GM12872 (cell line): Measurements from ENCODE around the gene ARHGEF7.

Experiments used
- CTCF ChIP-seq: IDR thresholded peaks from 3 replicates; pipeline ENCODE4 v1.5.1; 2011; ENCODE audit warnings: low read depth, mild to moderate bottlenecking, low read length, moderate library complexity; ENCODE audit not compliant: insufficient read depth

The ARHGEF7 gene

GRCh38 chr13:111129465-111130115, 14.5 kb downstream of the ARHGEF7 start:
- no peak for TF ChIP-seq CTCF

DNA sequence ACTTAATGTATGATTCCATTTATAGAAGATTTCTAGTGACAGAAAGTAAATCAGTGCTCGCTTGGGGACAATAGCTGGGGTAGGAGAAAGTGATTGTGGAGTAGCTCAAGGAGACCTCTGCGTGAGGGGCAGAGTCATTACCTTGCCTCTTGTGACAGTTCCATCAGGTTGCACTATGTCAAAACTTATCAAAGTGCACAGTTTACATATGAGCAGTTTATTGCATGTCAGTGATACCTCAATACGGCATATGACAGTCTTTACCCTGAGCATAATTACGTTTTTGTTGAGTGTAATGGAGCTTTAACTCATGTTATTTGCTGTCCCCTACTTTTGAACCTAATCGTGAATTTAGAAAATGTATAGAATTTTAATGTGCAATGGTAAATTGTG, 15.0 kb downstream of the ARHGEF7 start:
- TF ChIP-seq CTCF = no peak

- TF ChIP-seq CTCF = no peak
Measured at GRCh38 chr13:111131048-111131447, 15.9 kb downstream of the ARHGEF7 start.

DNA sequence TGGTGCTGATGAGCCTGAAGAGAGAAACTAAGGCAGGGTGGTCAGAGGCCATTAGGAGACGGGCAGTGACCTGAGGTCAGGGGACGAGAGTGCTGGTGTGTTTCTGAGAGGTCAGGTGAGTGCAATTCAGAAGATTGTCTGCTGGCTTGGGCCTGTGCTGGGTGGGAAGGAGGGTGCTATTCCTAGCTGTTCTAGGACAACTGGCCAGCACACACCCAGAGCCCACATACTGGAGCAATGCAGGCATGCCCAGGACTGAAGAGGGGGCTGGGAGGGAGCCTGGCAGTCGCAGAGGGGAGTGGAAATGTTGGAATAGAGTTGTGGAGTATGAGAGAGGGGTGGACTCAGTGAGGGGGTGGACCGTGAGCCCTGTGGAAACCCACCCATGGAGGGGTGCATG, 16.5 kb downstream of the ARHGEF7 start:
- TF ChIP-seq CTCF = no peak

GRCh38 chr13:111132948-111133347, 17.8 kb downstream of the ARHGEF7 start:
- TF ChIP-seq CTCF = no peak

- no peak for TF ChIP-seq CTCF
Measured at GRCh38 chr13:111139452-111139851, 24.3 kb downstream of the ARHGEF7 start.

DNA sequence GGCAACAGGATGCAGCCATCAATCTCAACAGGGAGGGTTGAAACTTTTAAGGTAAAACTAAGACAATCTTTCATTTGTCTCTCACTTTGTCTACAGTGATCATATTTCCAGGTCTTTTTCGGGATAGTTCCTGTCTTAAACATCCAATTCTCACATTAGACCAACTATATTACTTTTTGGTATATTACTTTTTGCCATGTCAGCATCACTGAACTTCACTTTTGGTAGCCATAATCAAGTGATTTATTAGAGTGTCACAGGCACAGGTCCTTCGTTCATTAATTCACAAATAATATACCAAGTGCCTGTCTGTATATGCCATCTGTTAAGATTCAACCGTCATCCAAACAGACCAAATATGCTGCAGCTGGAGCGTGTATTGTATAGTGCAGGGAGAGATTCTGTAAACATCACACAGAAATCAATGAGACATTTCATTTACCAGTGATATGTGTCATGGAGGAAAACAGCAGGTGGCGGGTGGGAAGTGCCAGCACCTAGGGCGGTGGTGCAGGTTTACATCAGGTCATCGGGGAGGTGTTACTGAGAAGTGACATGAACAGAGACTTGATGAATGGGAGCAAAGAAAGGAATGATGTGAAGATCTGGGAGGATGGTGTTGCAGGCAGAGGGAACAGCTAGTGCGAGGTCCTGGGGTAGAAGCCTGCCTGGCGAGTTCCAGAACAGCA, 24.9 kb downstream of the ARHGEF7 start:
- TF ChIP-seq CTCF = no peak
